Activated naive CD4-positive, alpha-beta T cell treated with anti-CD3 and anti-CD28 coated beads, Interleukin-2, amount 50 U/mL, for 72 hours (primary cell): ENCODE measurements around the gene ZNF689. TPM values are rescaled to one million over a fixed set of nuclear protein-coding genes. Genes with fewer than 3 reads are reported as not detected.
"Not testable (repeated sequence)": the region's sequence is repeated elsewhere in the genome, so short reads cannot be mapped to it uniquely, and the experiment has no call there.

Source experiments
- ATAC-seq, 2 donors: fragments of 150-1000 bp; cut with Tn5 transposase; 2 replicates each; pipeline ENCODE4 v1.10.0; 2021; ENCODE audit warnings: mild to moderate bottlenecking in 2 of 2, moderate library complexity in 2 of 2
- DNase-seq, 2 donors: peaks; one replicate each; pipeline ENCODE4 v3.0.0; 2021 to 2022; ENCODE audit warnings: low spot score in 2 of 2
- H3K27ac Mint-ChIP-seq, 2 donors: one replicate each; pipeline ENCODE4 v1.8.0; 2022; ENCODE audit warnings: mild to moderate bottlenecking in 2 of 2, mixed read lengths in 2 of 2
- H3K36me3 Mint-ChIP-seq, 2 donors: one replicate each; pipeline ENCODE4 v1.8.0; 2022; ENCODE audit warnings: mixed read lengths in 2 of 2
- H3K9me3 Mint-ChIP-seq, 2 donors: one replicate each; pipeline ENCODE4 v1.8.0; 2022; ENCODE audit warnings: mixed read lengths in 2 of 2
- total RNA-seq, 2 donors: library from RNA; stranded (reverse); gene quantifications; one replicate each; pipeline ENCODE4 v1.2.3, GENCODE V29; 2022

The ZNF689 gene
- total RNA-seq, 2 donors from 2014 or later: 11.6 to 13.7 TPM

GRCh38 chr16:30615358-30616091 is 5.3 kb upstream of the ZNF689 start:
- peak; percentile 68 to 95 for DNase-seq
- H3K36me3 Mint-ChIP-seq: peaks cover 0 to under 1% of the 10 kb centered on the region in 2 donors
- peak; percentile 83 to 91 for ATAC-seq
- no peaks in the 10 kb centered on the region for H3K9me3 Mint-ChIP-seq
- H3K27ac Mint-ChIP-seq: no peak overlapping the region

- peak overlapping the region; percentile 96 to 97 for H3K27ac Mint-ChIP-seq
- H3K9me3 Mint-ChIP-seq: no peaks in the 10 kb centered on the region
- peak; percentile 64 to 69 for DNase-seq
- ATAC-seq: peak; percentile 40 to 55
- H3K36me3 Mint-ChIP-seq: peaks cover 6 to 14% of the 10 kb centered on the region in 2 donors
These were observed 925 bp downstream of the ZNF689 start for GRCh38 chr16:30609002-30609925.

GRCh38 chr16:30606004-30606403 is 4.2 kb downstream of the ZNF689 start:
- no peak for DNase-seq
- ATAC-seq: no peak
- peak overlapping the region in 1 of 2 donors; percentile 5 for H3K27ac Mint-ChIP-seq
- no peaks in the 10 kb centered on the region for H3K9me3 Mint-ChIP-seq
- H3K36me3 Mint-ChIP-seq: peaks cover 6 to 17% of the 10 kb centered on the region in 2 donors

GRCh38 chr16:30605158-30605557 is 5.0 kb downstream of the ZNF689 start:
- Mint-ChIP-seq H3K9me3 (no peaks in the 10 kb centered on the region), H3K36me3 (peaks cover 6 to 13% of the 10 kb centered on the region in 2 donors), H3K27ac (peak overlapping the region in 1 of 2 donors; percentile 38)
- DNase-seq: no peak
- ATAC-seq: no peak

GRCh38 chr16:30604316-30604947 is 5.8 kb downstream of the ZNF689 start:
- H3K36me3 Mint-ChIP-seq: peaks cover 6 to 11% of the 10 kb centered on the region in 2 donors
- no peak for DNase-seq
- no peaks in the 10 kb centered on the region for H3K9me3 Mint-ChIP-seq
- no peak for ATAC-seq
- peak overlapping the region; percentile 19 to 22 for H3K27ac Mint-ChIP-seq

- Mint-ChIP-seq H3K27ac (peak overlapping the region; percentile 19 to 22), H3K36me3 (peaks cover 6 to 11% of the 10 kb centered on the region in 2 donors), H3K9me3 (no peaks in the 10 kb centered on the region)
- ATAC-seq (no peak), DNase-seq (no peak)
These were observed 6.3 kb downstream of the ZNF689 start for GRCh38 chr16:30603945-30604315.

GRCh38 chr16:30602616-30603277 is 7.4 kb downstream of the ZNF689 start:
- no peak for ATAC-seq
- H3K36me3 Mint-ChIP-seq: peaks cover 3 to 11% of the 10 kb centered on the region in 2 donors
- H3K9me3 Mint-ChIP-seq: no peaks in the 10 kb centered on the region
- H3K27ac Mint-ChIP-seq: peak overlapping the region in 1 of 2 donors; percentile 50
- DNase-seq: no peak

GRCh38 chr16:30601966-30602365 is 8.2 kb downstream of the ZNF689 start:
- H3K27ac Mint-ChIP-seq: no peak overlapping the region
- no peaks in the 10 kb centered on the region for H3K9me3 Mint-ChIP-seq
- no peak for ATAC-seq
- no peak for DNase-seq
- peaks cover 0 to 11% of the 10 kb centered on the region in 2 donors for H3K36me3 Mint-ChIP-seq

GRCh38 chr16:30600929-30601328 is 9.3 kb downstream of the ZNF689 start:
- H3K9me3 Mint-ChIP-seq: no peaks in the 10 kb centered on the region
- H3K27ac Mint-ChIP-seq: peak overlapping the region in 1 of 2 donors; percentile 34
- peaks cover 0 to 11% of the 10 kb centered on the region in 2 donors for H3K36me3 Mint-ChIP-seq
- no peak for ATAC-seq
- no peak for DNase-seq

- no peak overlapping the region for H3K27ac Mint-ChIP-seq
- DNase-seq: no peak
- no peaks in the 10 kb centered on the region for H3K9me3 Mint-ChIP-seq
- ATAC-seq: no peak
- H3K36me3 Mint-ChIP-seq: peaks cover 0 to 11% of the 10 kb centered on the region in 2 donors
These were observed 10.0 kb downstream of the ZNF689 start for GRCh38 chr16:30600215-30600614.

GRCh38 chr16:30592871-30593270 is 17.3 kb downstream of the ZNF689 start:
- no peak for DNase-seq
- Mint-ChIP-seq H3K9me3 (no peaks in the 10 kb centered on the region), H3K27ac (no peak overlapping the region), H3K36me3 (peaks cover 0 to 3% of the 10 kb centered on the region in 2 donors)
- ATAC-seq: no peak

GRCh38 chr16:30590869-30591268 is 19.3 kb downstream of the ZNF689 start:
- not testable (repeated sequence) for H3K9me3 Mint-ChIP-seq, H3K27ac Mint-ChIP-seq, ATAC-seq

GRCh38 chr16:30589582-30589981 is 20.6 kb downstream of the ZNF689 start:
- H3K27ac Mint-ChIP-seq, H3K9me3 Mint-ChIP-seq, DNase-seq, ATAC-seq, H3K36me3 Mint-ChIP-seq: not testable (repeated sequence)

More at GRCh38 chr16:30590869-30591268, 19.3 kb downstream of the ZNF689 start:
- not testable (repeated sequence) for H3K36me3 Mint-ChIP-seq, DNase-seq

GRCh38 chr16:30588651-30589050 is 21.5 kb downstream of the ZNF689 start:
- ATAC-seq (no peak), DNase-seq (no peak)
- no peak overlapping the region for H3K27ac Mint-ChIP-seq
- H3K36me3 Mint-ChIP-seq: peaks cover 9 to 10% of the 10 kb centered on the region in 2 donors
- no peaks in the 10 kb centered on the region for H3K9me3 Mint-ChIP-seq

GRCh38 chr16:30585400-30586191 is 24.6 kb downstream of the ZNF689 start, which contains the start of gene ZNF785:
TSS of gene ZNF785 (minus strand) at chr16:30585697. CDS start at chr16:30585611, 86 bp downstream.
- H3K36me3 Mint-ChIP-seq: peaks cover 9 to 23% of the 10 kb centered on the region in 2 donors

More at GRCh38 chr16:30585400-30586191, 24.6 kb downstream of the ZNF689 start, which contains the start of gene ZNF785:
- peak; percentile 97 to 99 for ATAC-seq
- H3K27ac Mint-ChIP-seq: peak within 1 kb of the TSS; percentile 94
- DNase-seq: peak; percentile 89 to 94
- no peaks in the 10 kb centered on the region for H3K9me3 Mint-ChIP-seq
